HPDE6-E6E7 (cell line): ENCODE data around the gene SAP30BP.

Experiments
- DNase-seq: peaks from one replicate; pipeline ENCODE4 v3.0.0; 2011; ENCODE audit warnings: missing footprints; ENCODE audit errors: extremely low spot score

Gene SAP30BP

DNA sequence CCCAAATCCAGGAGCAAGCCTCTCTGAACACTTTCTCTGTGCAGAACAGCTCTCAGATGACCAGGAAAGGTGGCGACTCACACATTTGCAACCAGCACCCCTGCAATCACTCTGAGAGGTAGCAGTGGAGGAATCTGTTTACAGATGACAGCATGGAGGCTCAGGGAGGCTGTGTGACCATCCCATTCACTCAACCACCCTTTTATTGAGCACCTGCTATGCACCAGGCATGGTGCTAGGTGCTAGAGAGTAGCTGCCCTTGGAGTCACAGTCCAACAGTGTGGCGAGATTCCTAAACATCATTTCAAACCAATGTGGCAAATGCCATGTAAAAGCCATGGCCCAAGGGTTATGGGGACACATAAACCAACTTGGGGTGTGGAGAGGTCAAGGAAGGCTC lies 52.6 kb downstream of the SAP30BP start:
- no peak for DNase-seq

DNA sequence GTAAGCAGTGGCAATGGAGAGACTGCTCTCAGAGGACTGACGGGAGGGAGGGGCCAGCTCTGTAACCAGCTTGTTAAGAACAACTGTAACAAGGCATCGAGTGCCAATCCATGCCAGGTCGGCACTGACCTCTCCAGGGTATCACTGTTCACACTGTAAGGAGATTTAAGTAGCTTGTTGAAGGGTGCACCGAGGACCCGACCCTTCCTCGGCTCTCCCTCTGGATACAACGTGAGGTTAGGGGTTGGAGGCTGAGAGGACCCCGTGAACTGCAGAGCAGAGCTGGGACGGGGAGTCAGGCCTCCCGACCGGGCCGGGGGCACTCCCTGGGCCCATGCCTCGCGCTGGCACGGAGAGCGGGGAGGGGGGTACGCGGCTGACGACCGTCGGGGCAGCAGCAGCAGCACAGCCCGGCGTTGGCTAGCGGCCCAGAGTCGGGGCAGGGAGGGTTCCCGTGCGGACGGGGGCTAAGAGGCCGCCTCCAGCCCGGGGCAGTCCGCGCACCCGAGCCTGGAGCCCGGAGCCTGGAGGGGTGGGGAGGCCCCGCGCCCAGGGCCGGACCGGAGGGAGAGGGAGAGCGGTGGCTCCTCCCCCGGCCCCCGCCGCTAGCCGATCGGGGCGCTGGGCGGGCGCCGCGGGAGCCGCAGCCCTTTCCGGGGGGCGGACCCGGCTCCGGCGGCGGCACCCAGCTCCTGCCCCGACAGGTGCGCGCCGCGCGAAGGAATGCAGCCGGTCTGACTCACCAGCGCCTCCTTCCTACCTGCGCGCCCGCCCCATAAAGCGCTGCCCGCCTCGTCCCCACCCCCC lies 53.7 kb downstream of the SAP30BP start, which contains the start of gene ITGB4:
TSS of gene ITGB4 (plus strand) at position 804 of the 807 bp plus-strand sequence. CDS start 3,245 bp downstream, outside the sequence.
- DNase-seq = peak; percentile 95

DNA sequence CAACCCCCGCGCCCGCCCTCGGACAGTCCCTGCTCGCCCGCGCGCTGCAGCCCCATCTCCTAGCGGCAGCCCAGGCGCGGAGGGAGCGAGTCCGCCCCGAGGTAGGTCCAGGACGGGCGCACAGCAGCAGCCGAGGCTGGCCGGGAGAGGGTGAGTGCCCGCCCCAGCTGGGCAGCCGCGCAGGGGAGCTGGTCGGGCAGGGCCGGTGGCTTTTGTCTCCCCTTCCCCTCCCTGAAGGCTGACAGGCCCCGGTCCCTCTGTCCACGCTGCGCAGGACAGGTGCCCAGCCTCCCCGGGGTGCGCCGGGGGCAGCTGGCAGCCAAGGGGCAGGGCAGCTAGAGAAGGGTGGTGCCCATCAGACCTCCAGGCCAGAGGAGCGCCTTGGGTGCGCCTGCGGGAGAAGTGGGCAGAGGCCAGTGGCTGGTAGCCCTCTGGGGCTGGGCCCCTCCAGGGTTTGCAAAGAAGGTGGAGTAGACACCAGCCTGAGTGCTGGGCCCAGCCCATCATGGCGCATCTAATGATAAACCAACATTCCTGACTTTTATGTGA lies 54.4 kb downstream of the SAP30BP start:
- DNase-seq = no peak

DNA sequence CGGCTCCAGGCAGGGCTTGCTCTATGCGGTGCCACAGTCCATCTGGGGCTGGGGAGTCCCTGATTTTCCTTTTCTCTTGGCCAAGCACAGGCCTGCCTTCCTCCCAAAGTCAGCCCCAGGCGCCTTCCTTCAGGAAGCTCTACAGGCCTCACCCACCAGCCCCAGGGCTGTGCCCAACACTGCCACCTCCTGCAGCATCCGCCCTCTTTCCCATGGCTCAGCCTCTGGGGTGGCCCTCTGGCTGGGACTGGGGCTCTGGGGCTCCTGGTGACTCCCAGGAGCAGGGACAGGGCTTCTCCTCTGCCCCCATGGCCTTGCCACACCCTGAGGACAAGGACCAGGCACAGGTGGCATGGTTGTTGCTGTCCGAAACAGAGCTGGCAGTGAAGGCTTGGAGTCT lies 54.9 kb downstream of the SAP30BP start:
- no peak for DNase-seq

DNA sequence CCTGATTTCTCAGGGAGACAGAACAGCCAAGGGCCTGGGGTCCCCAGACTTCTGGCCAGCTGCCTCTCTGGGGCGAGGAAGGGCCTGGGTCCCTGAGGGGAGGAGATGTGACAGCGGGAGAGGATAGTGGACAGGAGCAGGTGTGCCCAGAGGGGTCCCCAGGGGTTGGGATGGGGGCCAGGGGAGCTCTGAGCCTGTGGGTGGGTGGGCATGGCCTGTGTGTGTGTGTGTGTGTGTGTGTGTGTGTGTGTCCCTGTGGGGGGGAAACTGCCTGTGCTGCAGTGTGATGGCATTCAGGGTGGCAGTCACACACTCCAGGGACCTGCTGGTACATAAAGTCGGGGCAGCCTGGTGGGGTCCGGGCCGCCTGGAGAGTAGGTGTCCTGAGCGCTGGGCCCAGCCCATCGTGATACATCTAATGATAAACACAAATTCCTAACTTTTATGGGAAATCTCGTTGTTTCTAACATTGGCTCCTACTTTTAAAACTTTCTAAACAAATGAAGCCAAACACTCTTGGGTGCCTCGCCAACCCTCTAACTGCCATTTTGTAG lies 55.5 kb downstream of the SAP30BP start:
- no peak for DNase-seq

DNA sequence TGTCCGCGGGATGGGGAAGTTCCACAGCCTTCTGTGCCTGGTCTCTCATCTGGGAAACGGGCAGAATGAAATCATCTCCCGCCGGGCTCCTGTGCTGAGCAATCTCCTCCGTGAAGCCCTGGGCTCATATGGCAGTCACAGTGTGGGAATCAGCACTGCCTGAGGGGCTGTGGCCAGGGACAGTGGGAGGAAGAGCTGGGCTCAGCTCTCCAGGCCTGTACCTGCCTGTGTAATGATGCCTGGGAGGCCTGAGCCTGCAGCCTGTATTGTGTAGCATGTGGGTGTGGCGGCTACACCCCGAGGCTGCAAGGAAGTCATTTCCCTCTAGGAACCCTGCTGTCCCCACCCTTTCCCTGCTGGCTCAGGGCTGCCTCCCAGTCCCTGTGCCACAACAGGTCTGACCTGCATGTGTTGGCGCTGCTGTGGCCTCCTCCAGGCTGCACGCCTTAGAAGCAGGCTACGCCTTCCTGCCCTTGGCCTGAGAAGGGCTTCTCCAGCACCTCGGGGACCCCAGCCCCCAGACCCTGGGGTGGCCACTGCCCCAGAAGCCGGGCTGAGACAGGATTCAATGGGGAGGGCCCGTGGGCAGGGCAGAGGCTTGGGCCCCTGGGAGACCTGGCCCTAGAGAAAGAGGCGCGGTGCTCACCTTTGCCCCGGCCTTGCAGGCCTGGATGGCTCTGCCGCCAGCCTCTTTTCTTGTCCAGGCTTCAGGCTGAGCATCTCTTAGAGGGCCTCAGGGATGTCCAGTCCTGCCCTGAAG lies 56.2 kb downstream of the SAP30BP start:
- DNase-seq = peak; percentile 60

DNA sequence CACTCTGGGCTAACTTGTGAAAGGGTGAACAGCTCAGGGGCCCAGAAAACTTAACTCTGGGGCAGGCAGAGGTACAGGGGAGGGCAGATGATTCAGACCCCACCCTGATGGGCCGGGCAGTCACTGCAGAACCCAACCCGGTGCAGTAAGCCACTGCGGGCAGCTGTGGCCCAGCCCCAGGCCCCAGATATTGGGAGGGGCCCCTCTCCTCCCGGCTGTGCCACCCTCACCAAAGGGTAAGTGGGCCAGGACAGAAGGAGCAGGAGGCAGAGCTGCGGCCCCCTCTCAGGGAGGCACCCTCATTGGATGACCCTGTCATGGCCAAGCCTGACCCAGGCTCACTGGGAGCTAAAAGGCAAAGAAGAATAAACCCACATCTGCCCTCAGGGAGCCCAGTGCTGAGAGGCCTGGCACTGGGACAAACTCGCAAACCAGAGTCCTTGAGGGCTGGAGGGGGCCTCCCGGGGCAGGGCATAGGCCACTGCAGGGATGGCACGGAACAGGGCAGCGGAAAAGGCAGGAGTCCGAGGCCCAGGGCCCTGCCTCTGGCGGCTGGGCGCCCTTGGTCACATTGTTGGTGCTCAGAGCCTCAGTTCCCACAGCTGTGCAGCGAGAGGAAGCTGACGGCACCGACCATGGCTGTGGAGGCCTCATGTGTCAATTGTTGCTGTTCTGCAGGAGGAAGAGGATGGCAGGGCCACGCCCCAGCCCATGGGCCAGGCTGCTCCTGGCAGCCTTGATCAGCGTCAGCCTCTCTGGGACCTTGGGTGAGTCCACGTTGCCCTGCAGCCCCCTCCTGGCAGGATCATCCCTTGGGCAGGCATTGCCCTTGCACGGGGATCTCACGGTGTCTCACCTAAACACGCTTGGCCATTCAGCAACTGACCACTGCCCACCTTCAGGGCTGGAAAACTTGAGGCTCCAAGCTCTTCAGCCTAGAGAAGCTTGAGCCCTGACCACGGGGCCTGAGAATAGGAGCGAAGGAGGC lies 57.2 kb downstream of the SAP30BP start:
- DNase-seq = no peak

DNA sequence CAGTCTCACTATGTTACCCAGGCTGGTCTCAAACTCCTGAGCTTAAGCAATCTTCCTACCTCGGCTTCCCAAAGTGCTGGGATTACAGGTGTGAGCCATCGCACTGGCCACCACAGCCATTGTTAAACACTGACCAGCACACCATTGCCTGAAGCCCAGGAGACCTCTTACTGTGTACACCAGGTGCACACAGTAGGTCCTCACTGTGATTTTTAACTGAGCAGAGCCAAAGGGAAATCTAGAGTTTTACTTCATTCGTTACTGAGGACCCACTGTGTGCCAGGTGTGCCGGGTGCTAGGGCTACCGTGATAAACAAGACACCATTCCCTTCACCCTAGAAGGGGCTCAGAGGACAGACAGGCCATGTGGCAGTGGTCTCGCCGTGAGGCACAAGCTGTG lies 58.4 kb downstream of the SAP30BP start:
- DNase-seq = no peak

DNA sequence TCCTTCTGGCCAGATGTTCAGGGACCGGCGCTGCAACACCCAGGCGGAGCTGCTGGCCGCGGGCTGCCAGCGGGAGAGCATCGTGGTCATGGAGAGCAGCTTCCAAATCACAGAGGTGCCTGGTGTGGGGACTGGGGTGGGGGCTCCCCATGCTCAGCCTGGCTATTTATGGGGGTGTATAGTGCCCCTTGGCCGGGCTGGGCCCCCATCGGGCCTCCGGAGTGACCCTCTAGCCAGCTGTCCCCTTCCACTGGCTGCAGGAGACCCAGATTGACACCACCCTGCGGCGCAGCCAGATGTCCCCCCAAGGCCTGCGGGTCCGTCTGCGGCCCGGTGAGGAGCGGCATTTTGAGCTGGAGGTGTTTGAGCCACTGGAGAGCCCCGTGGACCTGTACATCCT lies 60.3 kb downstream of the SAP30BP start:
- no peak for DNase-seq

DNA sequence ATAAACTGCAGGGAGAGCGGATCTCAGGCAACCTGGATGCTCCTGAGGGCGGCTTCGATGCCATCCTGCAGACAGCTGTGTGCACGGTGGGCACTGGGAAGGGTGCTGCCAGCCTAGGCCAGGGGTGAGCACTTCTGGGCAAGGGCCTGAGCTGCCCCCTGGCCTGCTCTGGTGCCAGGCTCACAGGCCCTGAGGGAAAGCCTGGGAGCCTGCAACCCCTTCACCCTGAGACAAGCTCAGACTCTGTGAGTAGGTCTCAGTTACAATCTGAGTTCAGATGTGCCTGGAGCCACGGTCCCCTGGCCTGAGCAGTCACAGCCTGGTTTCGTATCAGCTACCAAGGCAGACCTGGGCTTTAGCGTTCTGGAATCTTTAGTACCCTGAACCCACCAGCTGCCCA lies 62.2 kb downstream of the SAP30BP start:
- no peak for DNase-seq

DNA sequence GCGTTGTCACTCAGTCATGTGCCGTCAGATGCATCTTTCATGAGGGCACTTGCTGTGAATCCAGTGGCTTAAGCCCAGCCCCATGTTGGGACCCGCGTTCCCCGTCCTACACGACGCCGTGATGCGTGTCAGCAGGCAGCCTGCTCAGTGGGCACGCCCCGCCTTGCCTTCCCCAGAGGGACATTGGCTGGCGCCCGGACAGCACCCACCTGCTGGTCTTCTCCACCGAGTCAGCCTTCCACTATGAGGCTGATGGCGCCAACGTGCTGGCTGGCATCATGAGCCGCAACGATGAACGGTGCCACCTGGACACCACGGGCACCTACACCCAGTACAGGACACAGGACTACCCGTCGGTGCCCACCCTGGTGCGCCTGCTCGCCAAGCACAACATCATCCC lies 62.9 kb downstream of the SAP30BP start:
- DNase-seq = no peak

DNA sequence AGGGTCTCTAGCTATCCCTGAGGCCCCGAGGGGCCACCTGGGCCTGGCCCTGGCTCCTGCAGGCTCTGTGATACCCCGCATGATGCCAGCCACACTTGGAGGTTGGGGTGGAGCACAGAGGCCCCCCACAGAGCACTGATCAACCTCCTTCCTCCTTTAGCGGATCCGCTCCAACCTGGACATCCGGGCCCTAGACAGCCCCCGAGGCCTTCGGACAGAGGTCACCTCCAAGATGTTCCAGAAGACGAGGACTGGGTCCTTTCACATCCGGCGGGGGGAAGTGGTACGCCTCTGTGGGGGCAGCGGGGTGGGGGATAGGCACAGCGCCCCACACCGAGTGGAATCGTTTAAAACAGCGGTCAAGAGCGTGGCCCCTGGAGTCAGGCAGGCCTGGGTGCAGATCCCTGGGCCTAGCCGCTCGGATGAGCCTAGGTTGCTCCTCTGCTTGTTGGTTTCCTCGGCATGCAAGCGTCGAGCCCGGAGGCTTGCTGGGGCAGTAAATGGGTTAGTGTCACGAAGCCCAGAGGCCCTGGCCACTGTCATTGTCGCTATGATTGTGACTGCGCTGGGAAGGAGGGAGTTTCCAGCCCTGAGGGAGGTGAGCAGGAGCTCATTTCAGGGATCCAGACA lies 64.1 kb downstream of the SAP30BP start:
- DNase-seq = no peak

DNA sequence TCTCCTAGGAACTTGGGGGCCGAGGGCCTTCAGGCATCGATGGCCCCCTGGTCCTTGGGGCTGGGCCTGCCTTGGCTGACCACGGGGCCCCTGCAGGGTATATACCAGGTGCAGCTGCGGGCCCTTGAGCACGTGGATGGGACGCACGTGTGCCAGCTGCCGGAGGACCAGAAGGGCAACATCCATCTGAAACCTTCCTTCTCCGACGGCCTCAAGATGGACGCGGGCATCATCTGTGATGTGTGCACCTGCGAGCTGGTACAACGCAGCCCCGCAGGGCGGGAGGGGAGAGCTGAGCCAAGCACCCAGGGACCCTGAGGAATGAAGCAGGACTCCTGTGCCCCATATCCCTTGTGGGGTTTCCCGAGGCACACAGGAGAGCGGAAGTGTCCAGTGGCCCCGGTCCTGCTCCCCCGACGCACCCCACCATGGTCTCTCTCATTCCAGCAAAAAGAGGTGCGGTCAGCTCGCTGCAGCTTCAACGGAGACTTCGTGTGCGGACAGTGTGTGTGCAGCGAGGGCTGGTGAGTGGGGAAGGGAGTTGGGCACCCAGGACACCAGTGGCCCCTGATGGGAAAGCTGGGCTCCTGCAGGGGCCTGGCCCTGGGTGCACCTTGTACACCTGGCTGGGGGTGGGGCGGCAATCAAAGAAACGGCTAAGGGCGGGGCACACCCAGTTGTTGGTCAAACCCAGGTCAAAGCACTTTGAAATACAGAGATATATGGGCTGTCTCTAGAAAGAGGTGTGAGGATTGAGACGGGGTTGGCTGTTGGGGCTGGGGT lies 64.8 kb downstream of the SAP30BP start:
- no peak for DNase-seq

DNA sequence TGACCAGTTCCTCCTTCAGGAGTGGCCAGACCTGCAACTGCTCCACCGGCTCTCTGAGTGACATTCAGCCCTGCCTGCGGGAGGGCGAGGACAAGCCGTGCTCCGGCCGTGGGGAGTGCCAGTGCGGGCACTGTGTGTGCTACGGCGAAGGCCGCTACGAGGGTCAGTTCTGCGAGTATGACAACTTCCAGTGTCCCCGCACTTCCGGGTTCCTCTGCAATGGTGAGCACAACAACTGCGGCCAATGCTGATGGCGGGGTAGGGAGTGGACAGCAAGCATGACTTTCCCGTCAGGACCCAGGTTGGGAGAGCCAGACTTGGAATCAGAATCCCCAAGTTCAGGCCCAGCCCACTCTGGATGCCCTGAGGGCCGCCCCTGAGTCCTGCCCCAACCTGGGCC lies 66.3 kb downstream of the SAP30BP start:
- no peak for DNase-seq

DNA sequence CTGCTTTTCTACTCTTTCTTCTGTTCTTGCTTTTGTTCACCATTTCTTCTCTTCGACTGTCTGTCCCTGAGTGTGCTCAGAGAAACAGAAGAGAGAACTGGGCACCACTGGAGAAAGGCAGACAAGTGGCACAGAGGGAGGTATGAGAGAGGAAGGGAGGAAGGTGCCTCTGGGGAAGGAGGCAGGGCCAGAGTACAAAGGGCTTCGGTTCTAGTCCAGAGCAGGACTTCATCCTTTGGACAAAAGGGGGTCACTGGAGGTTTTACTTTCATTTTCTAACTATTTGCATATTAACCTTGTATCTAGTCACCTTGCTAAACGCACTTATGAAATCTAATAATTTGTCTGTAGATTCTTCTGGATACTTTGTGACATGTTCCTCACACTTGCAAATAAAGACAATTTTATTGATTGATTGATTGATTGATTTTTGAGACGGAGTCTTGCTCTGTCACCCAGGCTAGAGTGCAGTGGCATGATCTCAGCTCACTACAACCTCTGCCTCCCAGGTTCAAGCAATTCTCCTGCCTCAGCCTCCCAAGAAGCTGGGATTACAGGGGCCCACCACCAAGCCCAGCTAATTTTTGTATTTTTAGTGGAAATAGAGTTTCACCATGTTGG lies 67.6 kb downstream of the SAP30BP start:
- DNase-seq = no peak

DNA sequence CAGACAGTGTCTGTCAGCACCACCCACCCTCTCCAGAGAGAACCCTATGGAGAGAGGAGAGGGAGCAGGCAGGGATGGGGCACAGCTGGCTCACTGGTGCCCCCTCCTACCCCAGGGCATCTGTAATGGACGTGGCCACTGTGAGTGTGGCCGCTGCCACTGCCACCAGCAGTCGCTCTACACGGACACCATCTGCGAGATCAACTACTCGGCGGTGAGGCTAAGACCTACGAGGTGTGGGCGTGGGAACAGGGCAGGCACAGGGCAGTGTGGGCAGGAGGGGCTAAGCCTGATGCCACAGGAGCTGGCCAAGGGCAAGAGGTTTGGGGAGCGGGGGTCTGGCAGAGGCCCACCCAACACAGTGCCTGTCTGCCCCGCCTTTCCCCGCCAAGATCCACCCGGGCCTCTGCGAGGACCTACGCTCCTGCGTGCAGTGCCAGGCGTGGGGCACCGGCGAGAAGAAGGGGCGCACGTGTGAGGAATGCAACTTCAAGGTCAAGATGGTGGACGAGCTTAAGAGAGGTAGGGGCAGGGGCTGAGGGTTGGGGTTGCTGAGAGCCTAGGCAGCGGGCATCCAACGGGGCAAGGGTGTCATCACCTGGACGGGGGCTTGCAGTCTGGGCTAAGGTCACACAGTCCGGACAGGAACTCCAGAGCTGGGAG lies 69.2 kb downstream of the SAP30BP start:
- no peak for DNase-seq

DNA sequence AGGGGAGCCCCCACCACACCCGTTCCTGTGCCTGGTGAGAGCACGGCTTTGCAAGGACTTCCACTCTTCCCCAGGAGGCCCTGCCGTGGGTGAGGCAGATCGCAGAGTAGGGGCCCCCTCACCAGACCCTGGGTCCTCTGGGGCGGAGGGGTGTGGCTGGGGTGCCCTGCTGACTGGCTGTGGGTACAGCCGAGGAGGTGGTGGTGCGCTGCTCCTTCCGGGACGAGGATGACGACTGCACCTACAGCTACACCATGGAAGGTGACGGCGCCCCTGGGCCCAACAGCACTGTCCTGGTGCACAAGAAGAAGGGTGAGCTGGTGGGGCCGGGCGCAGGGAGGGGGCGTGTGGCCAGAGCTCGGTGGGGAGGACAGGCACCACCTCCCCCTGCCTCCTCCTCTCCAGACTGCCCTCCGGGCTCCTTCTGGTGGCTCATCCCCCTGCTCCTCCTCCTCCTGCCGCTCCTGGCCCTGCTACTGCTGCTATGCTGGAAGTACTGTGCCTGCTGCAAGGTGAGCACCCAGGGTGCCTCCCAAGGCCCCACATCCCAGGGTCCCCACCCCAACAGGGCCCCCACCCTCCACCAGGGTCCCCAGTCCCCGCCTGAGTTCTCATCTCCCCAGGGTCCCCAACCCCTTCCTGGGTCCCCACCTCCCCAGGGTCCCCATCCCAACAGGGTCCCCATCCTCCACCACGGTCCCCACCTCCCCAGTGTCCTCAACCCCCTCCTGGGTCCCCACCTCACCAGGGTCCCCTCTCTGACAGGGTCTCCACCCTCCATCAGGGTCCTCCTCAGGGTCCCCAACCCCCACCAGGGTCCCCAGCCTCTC lies 70.2 kb downstream of the SAP30BP start:
- no peak for DNase-seq

DNA sequence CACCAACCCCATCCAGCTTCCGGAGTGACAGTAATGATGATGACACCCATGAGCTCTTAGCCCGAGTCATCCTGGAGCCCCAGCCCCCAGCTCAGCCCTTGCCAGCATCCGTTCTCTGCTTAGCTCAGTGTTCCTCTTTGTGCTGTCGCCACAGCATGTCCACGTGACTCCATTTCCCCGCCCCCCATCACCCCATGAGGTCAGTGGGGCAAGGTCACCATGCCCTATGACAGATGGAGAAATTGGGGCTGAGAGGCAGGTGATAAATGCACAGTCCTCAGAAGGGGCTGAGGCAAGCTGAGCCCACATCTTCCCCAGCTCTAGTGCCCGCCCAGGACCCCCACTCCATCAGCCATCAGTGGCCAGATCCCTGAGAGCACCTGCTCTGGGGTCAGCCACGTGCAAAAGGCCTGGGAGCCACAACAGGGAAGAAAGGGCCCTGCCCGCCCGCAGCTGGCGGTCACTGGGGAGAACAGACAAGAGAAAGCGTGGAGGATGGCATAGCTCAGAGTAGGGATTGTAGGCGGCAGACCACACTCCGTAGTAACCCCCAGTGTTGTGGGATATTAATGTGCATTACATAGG lies 71.2 kb downstream of the SAP30BP start:
- no peak for DNase-seq
